IMR-90 (cell line): ENCODE data around the gene NAV2. TPM values are rescaled to one million over a fixed set of nuclear protein-coding genes. Genes with fewer than 3 reads are reported as not detected.
A peak's percentile ranks its signal among the peaks of the same experiment; 100 is the strongest.

Experiments
- ATAC-seq: fragments of 200-7000 bp; cut with Tn5 transposase; 2 replicates; pipeline ENCODE4 v1.9.1; 2020; ENCODE audit warnings: low read depth, mild to moderate bottlenecking, moderate library complexity
- BruUV-seq: library from RNA; stranded (reverse); fragments of 400-500 nt; replicated peaks from 2 replicates; lab custom pipeline; 2021; lab: Mats Ljungman, UMichigan
- CTCF ChIA-PET: fragments of 300-600 bp; formaldehyde crosslinking; extraction: SDS; loops from one replicate; lab custom pipeline; 2021; ENCODE audit warnings: antibody characterized with exemption; lab: Yijun Ruan, JAX
- POLR2A ChIA-PET: fragments of 300-600 bp; sonication (Branson Sonifier 250); formaldehyde crosslinking; loops from one replicate; lab custom pipeline; 2022; ENCODE audit warnings: antibody characterized with exemption; ENCODE audit not compliant: unreplicated experiment; lab: Charles Lee
- DNase-seq: peaks from one replicate; pipeline ENCODE4 v3.0.0; 2013
- H2AFZ ChIP-seq: replicated peaks from 2 replicates; pipeline ENCODE3; 2013; ENCODE audit warnings: low read length, mild to moderate bottlenecking; ENCODE audit not compliant: poor library complexity
- H2AK5ac ChIP-seq: 2 replicates; pipeline ENCODE4 v1.6.1; 2013; ENCODE audit warnings: low read depth, low read length, inconsistent platforms
- H2AK9ac ChIP-seq: replicated peaks from 2 replicates; pipeline ENCODE3; 2013; ENCODE audit warnings: mild to moderate bottlenecking, low read depth, low read length, moderate library complexity; ENCODE audit not compliant: poor library complexity
- H2BK120ac ChIP-seq: 2 replicates; pipeline ENCODE4 v1.6.1; 2013; ENCODE audit warnings: low read depth, low read length, inconsistent platforms
- H2BK15ac ChIP-seq: 3 replicates; pipeline ENCODE4 v1.6.1; 2013; ENCODE audit warnings: low read depth, low read length, inconsistent platforms
- H2BK20ac ChIP-seq: 2 replicates; pipeline ENCODE4 v1.6.1; 2013; ENCODE audit warnings: low read depth, mild to moderate bottlenecking, inconsistent platforms, low read length, moderate library complexity
- H2BK5ac ChIP-seq: 2 replicates; pipeline ENCODE4 v1.6.1; 2013; ENCODE audit warnings: mild to moderate bottlenecking, low read depth, low read length, inconsistent platforms; ENCODE audit not compliant: poor library complexity, severe bottlenecking
- H3K14ac ChIP-seq: replicated peaks from 2 replicates; pipeline ENCODE4 v1.6.1; 2013; ENCODE audit warnings: low read depth, low read length, inconsistent platforms
- H3K18ac ChIP-seq: 2 replicates; pipeline ENCODE4 v1.6.1; 2013; ENCODE audit warnings: low read depth, low read length, control low read depth
- H3K23ac ChIP-seq: 2 replicates; pipeline ENCODE4 v1.6.1; 2013; ENCODE audit warnings: low read depth, low read length, inconsistent platforms
- H3K27ac ChIP-seq: 2 replicates; pipeline ENCODE4 v1.5.1; 2013; ENCODE audit warnings: mild to moderate bottlenecking, control low read depth, low read length; ENCODE audit not compliant: insufficient read depth
- H3K27me3 ChIP-seq: 2 replicates; pipeline ENCODE4 v1.6.1; 2013; ENCODE audit warnings: low read length; ENCODE audit not compliant: control insufficient read depth, insufficient read depth
- H3K36me3 ChIP-seq: 2 replicates; pipeline ENCODE4 v1.6.1; 2013; ENCODE audit warnings: low read length, mixed read lengths; ENCODE audit not compliant: control insufficient read depth, insufficient read depth
- H3K4ac ChIP-seq: 2 replicates; pipeline ENCODE4 v1.6.1; 2013; ENCODE audit warnings: low read depth, low read length, inconsistent platforms
- H3K4me1 ChIP-seq: 2 replicates; pipeline ENCODE4 v1.6.1; 2013; ENCODE audit warnings: low read length, mixed read lengths; ENCODE audit not compliant: control insufficient read depth, insufficient read depth
- H3K4me2 ChIP-seq: 2 replicates; pipeline ENCODE4 v1.6.1; 2013; ENCODE audit warnings: low read depth, mild to moderate bottlenecking, control low read depth, low read length, moderate library complexity
- H3K4me3 ChIP-seq: 2 replicates; pipeline ENCODE4 v1.5.1; 2013; ENCODE audit warnings: low read depth, mild to moderate bottlenecking, control low read depth, low read length, moderate library complexity; ENCODE audit not compliant: insufficient read depth
- H3K56ac ChIP-seq: 2 replicates; pipeline ENCODE4 v1.6.1; 2013; ENCODE audit warnings: low read length, inconsistent platforms; ENCODE audit not compliant: insufficient read depth; ENCODE audit errors: extremely low read depth
- H3K79me1 ChIP-seq, 2 experiments: 2 replicates each; pipeline ENCODE4 v1.6.1; 2013; ENCODE audit warnings: low read length in 2 of 2, inconsistent platforms in 1 of 2, low read depth in 1 of 2
- H3K9ac ChIP-seq: 2 replicates; pipeline ENCODE4 v1.6.1; 2013; ENCODE audit warnings: low read depth, low read length, control low read depth
- H3K9me1 ChIP-seq: 2 replicates; pipeline ENCODE4 v1.6.1; 2013; ENCODE audit warnings: low read length, inconsistent platforms; ENCODE audit not compliant: insufficient read depth
- H3K9me3 ChIP-seq: 2 replicates; pipeline ENCODE4 v1.6.1; 2013; ENCODE audit warnings: low read length; ENCODE audit not compliant: control insufficient read depth, insufficient read depth
- H4K20me1 ChIP-seq: 2 replicates; pipeline ENCODE4 v1.6.1; 2013; ENCODE audit warnings: low read length, inconsistent platforms; ENCODE audit not compliant: insufficient read depth
- H4K5ac ChIP-seq: 2 replicates; pipeline ENCODE4 v1.6.1; 2013; ENCODE audit warnings: mild to moderate bottlenecking, low read depth, low read length, control low read depth
- H4K8ac ChIP-seq, 2 experiments: 2 replicates each; pipeline ENCODE4 v1.6.1; 2013; ENCODE audit warnings: low read depth in 2 of 2, low read length in 2 of 2, control low read depth in 1 of 2, inconsistent platforms in 1 of 2
- H4K91ac ChIP-seq: 2 replicates; pipeline ENCODE4 v1.6.1; 2013; ENCODE audit warnings: low read depth, low read length, inconsistent platforms; ENCODE audit not compliant: insufficient read depth
- BHLHE40 ChIP-seq: fragments of 150-350 bp; IDR thresholded peaks from 2 replicates; pipeline ENCODE4 v1.6.1; 2016; ENCODE audit warnings: mild to moderate bottlenecking, low read depth, low read length
- CEBPB ChIP-seq: IDR thresholded peaks from 2 replicates; pipeline ENCODE4 v1.6.1; 2012; ENCODE audit warnings: low read depth, low read length, improper control_type of control experiment
- MAFK ChIP-seq: IDR thresholded peaks from 2 replicates; pipeline ENCODE4 v1.6.1; 2012; ENCODE audit warnings: low read depth, low read length, improper control_type of control experiment
- MAZ ChIP-seq: IDR thresholded peaks from 2 replicates; pipeline ENCODE4 v1.6.1; 2012; ENCODE audit warnings: low read depth, mild to moderate bottlenecking, low read length, improper control_type of control experiment, moderate library complexity, borderline replicate concordance
- NFE2L2 ChIP-seq: fragments of 150-350 bp; IDR thresholded peaks from 2 replicates; pipeline ENCODE4 v1.6.1; 2016; ENCODE audit warnings: low read depth, mild to moderate bottlenecking, low read length
- POLR2A ChIP-seq: IDR thresholded peaks from 2 replicates; pipeline ENCODE4 v1.6.1; 2012; ENCODE audit warnings: mild to moderate bottlenecking, low read depth, low read length
- RAD21 ChIP-seq: IDR thresholded peaks from 2 replicates; pipeline ENCODE4 v1.6.1; 2012; ENCODE audit warnings: low read length, improper control_type of control experiment
- RCOR1 ChIP-seq: IDR thresholded peaks from 2 replicates; pipeline ENCODE4 v1.6.1; 2012; ENCODE audit warnings: mild to moderate bottlenecking, low read length, improper control_type of control experiment; ENCODE audit not compliant: insufficient replicate concordance
- SMC3 ChIP-seq: fragments of 150-350 bp; IDR thresholded peaks from 2 replicates; pipeline ENCODE4 v1.6.1; 2016; ENCODE audit warnings: low read depth, mild to moderate bottlenecking, antibody characterized with exemption, low read length, moderate library complexity
- USF2 ChIP-seq: fragments of 150-350 bp; IDR thresholded peaks from 2 replicates; pipeline ENCODE4 v1.6.1; 2017; ENCODE audit warnings: mild to moderate bottlenecking, antibody characterized with exemption, low read length, low read depth
- WGBS, 2 experiments: methylation state at CpG; one replicate each; pipeline versions ENCODE4 v1.1.5 to v1.1.7; 2013; ENCODE audit warnings: missing lambda C conversion rate in 2 of 2; ENCODE audit not compliant: insufficient read length in 1 of 2; ENCODE audit errors: extremely low coverage in 2 of 2; 5-methylcytosine and 5-hydroxymethylcytosine counted together
- dilution Hi-C: fragments of 300-500 bp; cut with HindIII; formaldehyde crosslinking; loops from one replicate; pipeline ENCODE4 v1.14.3; 2018; ENCODE audit warnings: low sequenced_read_pairs; ENCODE audit not compliant: unreplicated experiment
- in situ Hi-C: fragments of 300-500 bp; cut with MboI; formaldehyde crosslinking; loops from 3 replicates; pipeline ENCODE4 v1.14.3; 2019; ENCODE audit warnings: low sequenced_read_pairs, inconsistent platforms, mixed read lengths
- intact Hi-C: fragments of 100-400 bp; cut with micrococcal nuclease; formaldehyde crosslinking; loops from 2 replicates; pipeline ENCODE4 v1.10.0; 2022
- polyA plus RNA-seq, 3 experiments: library from polyadenylated mRNA; depleted of rRNA; stranded (reverse); fragments of >200 nt; gene quantifications; 2 replicates each; pipeline ENCODE4 v1.2.3, GENCODE V29; 2012; ENCODE audit warnings: low replicate concordance in 1 of 3
- total RNA-seq: library from RNA; depleted of rRNA; stranded (reverse); fragments of >200 nt; gene quantifications from 2 replicates; pipeline ENCODE4 v1.2.3, GENCODE V29; 2012
- TF ChIP-seq, protein P1 (sequence below): fragments of 150-350 bp; IDR thresholded peaks from 2 replicates; pipeline ENCODE4 v1.6.1; 2016; ENCODE audit warnings: low read depth, mild to moderate bottlenecking, low read length, moderate library complexity, borderline replicate concordance
- TF ChIP-seq, protein P2 (sequence below): conservative IDR thresholded peaks from 2 replicates; pipeline ENCODE4 v1.5.1; 2012; ENCODE audit warnings: mild to moderate bottlenecking, low read depth, low read length, improper control_type of control experiment

The NAV2 gene
- total and polyA plus RNA-seq, 2 of the 4 experiments (the other 2 are of a cell fraction), result 4.5 to 12.6 TPM

GRCh38 chr11:19673924-19674729 lies 38.5 kb upstream of the NAV2 start:
- no peak overlapping the region for H3K56ac ChIP-seq
- ChIA-PET CTCF (no interaction called here), POLR2A (no interaction called here)
- no peak overlapping the region for H4K5ac ChIP-seq
- H3K14ac ChIP-seq, result no peak overlapping the region
- DNase-seq (no peak), ATAC-seq (no peak)
- no peak overlapping the region for H2BK5ac ChIP-seq
- no TSS peak for BruUV-seq
- peaks cover 12% of the 10 kb centered on the region for H3K9me1 ChIP-seq
- H4K91ac ChIP-seq, result 0 out of 2 replicates have a peak overlapping the region, but pooled peaks have one; percentile 6
- H3K23ac ChIP-seq, result no peak overlapping the region
- dilution Hi-C loops, result no loop called here
- H2AFZ ChIP-seq, result peak overlapping the region; percentile 33
- no peak for TF ChIP-seq MAZ
- TF ChIP-seq MAFK, result no peak
- no peak for TF ChIP-seq SMC3
- no peak for TF ChIP-seq NFE2L2
- TF ChIP-seq USF2, result no peak
- TF ChIP-seq, protein P1, sequence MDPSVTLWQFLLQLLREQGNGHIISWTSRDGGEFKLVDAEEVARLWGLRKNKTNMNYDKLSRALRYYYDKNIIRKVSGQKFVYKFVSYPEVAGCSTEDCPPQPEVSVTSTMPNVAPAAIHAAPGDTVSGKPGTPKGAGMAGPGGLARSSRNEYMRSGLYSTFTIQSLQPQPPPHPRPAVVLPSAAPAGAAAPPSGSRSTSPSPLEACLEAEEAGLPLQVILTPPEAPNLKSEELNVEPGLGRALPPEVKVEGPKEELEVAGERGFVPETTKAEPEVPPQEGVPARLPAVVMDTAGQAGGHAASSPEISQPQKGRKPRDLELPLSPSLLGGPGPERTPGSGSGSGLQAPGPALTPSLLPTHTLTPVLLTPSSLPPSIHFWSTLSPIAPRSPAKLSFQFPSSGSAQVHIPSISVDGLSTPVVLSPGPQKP, result no peak
- no peak for TF ChIP-seq RCOR1
- TF ChIP-seq POLR2A, result no peak
- TF ChIP-seq CEBPB, result no peak
- TF ChIP-seq BHLHE40, result no peak
- no peak for TF ChIP-seq RAD21
- TF ChIP-seq, protein P2, sequence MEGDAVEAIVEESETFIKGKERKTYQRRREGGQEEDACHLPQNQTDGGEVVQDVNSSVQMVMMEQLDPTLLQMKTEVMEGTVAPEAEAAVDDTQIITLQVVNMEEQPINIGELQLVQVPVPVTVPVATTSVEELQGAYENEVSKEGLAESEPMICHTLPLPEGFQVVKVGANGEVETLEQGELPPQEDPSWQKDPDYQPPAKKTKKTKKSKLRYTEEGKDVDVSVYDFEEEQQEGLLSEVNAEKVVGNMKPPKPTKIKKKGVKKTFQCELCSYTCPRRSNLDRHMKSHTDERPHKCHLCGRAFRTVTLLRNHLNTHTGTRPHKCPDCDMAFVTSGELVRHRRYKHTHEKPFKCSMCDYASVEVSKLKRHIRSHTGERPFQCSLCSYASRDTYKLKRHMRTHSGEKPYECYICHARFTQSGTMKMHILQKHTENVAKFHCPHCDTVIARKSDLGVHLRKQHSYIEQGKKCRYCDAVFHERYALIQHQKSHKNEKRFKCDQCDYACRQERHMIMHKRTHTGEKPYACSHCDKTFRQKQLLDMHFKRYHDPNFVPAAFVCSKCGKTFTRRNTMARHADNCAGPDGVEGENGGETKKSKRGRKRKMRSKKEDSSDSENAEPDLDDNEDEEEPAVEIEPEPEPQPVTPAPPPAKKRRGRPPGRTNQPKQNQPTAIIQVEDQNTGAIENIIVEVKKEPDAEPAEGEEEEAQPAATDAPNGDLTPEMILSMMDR, result no peak
- H4K8ac ChIP-seq, result no peak overlapping the region
- 57% methylated on average over 4 of the region's 14 CpGs; no CpG with 5 or more reads in 1 of the 2 experiments for WGBS, 2 experiments
- no peak overlapping the region for H3K27ac ChIP-seq
- H2BK15ac ChIP-seq, result no peak overlapping the region
- H3K27me3 ChIP-seq, result no peaks in the 10 kb centered on the region
- no peak overlapping the region for H3K4me2 ChIP-seq
- H2AK9ac ChIP-seq, result no peak overlapping the region
- no peak overlapping the region for H3K4me3 ChIP-seq
- no peaks in the 10 kb centered on the region for H3K9me3 ChIP-seq
- H2BK20ac ChIP-seq, result no peak overlapping the region
- H3K79me1 ChIP-seq, result no peaks in the 10 kb centered on the region
- H2AK5ac ChIP-seq, result 0 out of 2 replicates have a peak overlapping the region, but pooled peaks have one; percentile 0
- no peak overlapping the region for H3K9ac ChIP-seq
- H2BK120ac ChIP-seq, result no peak overlapping the region
- no peak overlapping the region for H3K18ac ChIP-seq
- intact Hi-C loops, result no loop called here
- H3K36me3 ChIP-seq, result no peaks in the 10 kb centered on the region
- peaks cover 19% of the 10 kb centered on the region; the same call in 1 of the 2 replicates for H3K4me1 ChIP-seq
- no peaks in the 10 kb centered on the region for H4K20me1 ChIP-seq
- in situ Hi-C loops, result no loop called here
- H3K4ac ChIP-seq, result peak overlapping the region; percentile 42; the same call in 1 of the 2 replicates
